Panc1 (cell line): ENCODE measurements around the gene NDUFA7.

Experiments used
- POLR2AphosphoS5 ChIP-seq: IDR thresholded peaks from 2 replicates; pipeline ENCODE4 v1.6.1; 2012; ENCODE audit warnings: mild to moderate bottlenecking, low read depth, low read length, moderate library complexity
- SIN3A ChIP-seq: IDR thresholded peaks from 2 replicates; pipeline ENCODE4 v1.6.1; 2012; ENCODE audit warnings: low read depth, mild to moderate bottlenecking, low read length, moderate library complexity, borderline replicate concordance; ENCODE audit not compliant: insufficient read depth
- TF ChIP-seq, protein P1 (sequence below): fragments of 450-650 bp; IDR thresholded peaks from 2 replicates; pipeline ENCODE4 v1.5.1; 2017; ENCODE audit warnings: mild to moderate bottlenecking
- TF ChIP-seq, protein P2 (sequence below), 2 experiments: IDR thresholded peaks; 2 replicates each; pipeline ENCODE4 v1.6.1; 2011 to 2012; ENCODE audit warnings: low read depth in 2 of 2, control low read depth in 1 of 2, low read length in 1 of 2, mild to moderate bottlenecking in 1 of 2, moderate library complexity in 1 of 2; ENCODE audit not compliant: insufficient read depth in 1 of 2

GRCh38 chr19:8343483-8343844 lies 22.3 kb upstream of the NDUFA7 start:
- TF ChIP-seq, protein P1, sequence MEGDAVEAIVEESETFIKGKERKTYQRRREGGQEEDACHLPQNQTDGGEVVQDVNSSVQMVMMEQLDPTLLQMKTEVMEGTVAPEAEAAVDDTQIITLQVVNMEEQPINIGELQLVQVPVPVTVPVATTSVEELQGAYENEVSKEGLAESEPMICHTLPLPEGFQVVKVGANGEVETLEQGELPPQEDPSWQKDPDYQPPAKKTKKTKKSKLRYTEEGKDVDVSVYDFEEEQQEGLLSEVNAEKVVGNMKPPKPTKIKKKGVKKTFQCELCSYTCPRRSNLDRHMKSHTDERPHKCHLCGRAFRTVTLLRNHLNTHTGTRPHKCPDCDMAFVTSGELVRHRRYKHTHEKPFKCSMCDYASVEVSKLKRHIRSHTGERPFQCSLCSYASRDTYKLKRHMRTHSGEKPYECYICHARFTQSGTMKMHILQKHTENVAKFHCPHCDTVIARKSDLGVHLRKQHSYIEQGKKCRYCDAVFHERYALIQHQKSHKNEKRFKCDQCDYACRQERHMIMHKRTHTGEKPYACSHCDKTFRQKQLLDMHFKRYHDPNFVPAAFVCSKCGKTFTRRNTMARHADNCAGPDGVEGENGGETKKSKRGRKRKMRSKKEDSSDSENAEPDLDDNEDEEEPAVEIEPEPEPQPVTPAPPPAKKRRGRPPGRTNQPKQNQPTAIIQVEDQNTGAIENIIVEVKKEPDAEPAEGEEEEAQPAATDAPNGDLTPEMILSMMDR = no peak
- TF ChIP-seq POLR2AphosphoS5 (no peak), SIN3A (no peak)
- TF ChIP-seq, protein P2, sequence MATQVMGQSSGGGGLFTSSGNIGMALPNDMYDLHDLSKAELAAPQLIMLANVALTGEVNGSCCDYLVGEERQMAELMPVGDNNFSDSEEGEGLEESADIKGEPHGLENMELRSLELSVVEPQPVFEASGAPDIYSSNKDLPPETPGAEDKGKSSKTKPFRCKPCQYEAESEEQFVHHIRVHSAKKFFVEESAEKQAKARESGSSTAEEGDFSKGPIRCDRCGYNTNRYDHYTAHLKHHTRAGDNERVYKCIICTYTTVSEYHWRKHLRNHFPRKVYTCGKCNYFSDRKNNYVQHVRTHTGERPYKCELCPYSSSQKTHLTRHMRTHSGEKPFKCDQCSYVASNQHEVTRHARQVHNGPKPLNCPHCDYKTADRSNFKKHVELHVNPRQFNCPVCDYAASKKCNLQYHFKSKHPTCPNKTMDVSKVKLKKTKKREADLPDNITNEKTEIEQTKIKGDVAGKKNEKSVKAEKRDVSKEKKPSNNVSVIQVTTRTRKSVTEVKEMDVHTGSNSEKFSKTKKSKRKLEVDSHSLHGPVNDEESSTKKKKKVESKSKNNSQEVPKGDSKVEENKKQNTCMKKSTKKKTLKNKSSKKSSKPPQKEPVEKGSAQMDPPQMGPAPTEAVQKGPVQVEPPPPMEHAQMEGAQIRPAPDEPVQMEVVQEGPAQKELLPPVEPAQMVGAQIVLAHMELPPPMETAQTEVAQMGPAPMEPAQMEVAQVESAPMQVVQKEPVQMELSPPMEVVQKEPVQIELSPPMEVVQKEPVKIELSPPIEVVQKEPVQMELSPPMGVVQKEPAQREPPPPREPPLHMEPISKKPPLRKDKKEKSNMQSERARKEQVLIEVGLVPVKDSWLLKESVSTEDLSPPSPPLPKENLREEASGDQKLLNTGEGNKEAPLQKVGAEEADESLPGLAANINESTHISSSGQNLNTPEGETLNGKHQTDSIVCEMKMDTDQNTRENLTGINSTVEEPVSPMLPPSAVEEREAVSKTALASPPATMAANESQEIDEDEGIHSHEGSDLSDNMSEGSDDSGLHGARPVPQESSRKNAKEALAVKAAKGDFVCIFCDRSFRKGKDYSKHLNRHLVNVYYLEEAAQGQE (IDR thresholded peaks at IDR 0.05; ENCODE audit: insufficient read depth in 1 of 2, low read depth in 2 of 2, low read length in 1 of 2) = no peak
